DND-41 (cell line): Measurements from ENCODE around the gene TMEM33.

Experiments used
- CTCF ChIP-seq: IDR thresholded peaks from 2 replicates; pipeline ENCODE4 v1.5.1; 2012; ENCODE audit warnings: borderline replicate concordance, low read length, moderate library complexity, mild to moderate bottlenecking; ENCODE audit not compliant: poor library complexity, severe bottlenecking; ENCODE audit errors: extremely low read depth
- EZH2 ChIP-seq: IDR thresholded peaks from 3 replicates; pipeline ENCODE4 v1.6.1; 2012; ENCODE audit warnings: borderline replicate concordance, low read depth, mild to moderate bottlenecking, moderate library complexity, low read length, inconsistent platforms; ENCODE audit not compliant: severe bottlenecking

- TF ChIP-seq CTCF (no peak), EZH2 (no peak)
These were observed 58.0 kb downstream of the TMEM33 start for GRCh38 chr4:41992967-41993857.
